ENCODE measurements around the gene ROBO1. TPM values are rescaled to one million over a fixed set of nuclear protein-coding genes. Genes with fewer than 3 reads are reported as not detected.

ROBO1 gene
- total RNA-seq, 1 donor from 2014 or later = 38.8 TPM

DNA sequence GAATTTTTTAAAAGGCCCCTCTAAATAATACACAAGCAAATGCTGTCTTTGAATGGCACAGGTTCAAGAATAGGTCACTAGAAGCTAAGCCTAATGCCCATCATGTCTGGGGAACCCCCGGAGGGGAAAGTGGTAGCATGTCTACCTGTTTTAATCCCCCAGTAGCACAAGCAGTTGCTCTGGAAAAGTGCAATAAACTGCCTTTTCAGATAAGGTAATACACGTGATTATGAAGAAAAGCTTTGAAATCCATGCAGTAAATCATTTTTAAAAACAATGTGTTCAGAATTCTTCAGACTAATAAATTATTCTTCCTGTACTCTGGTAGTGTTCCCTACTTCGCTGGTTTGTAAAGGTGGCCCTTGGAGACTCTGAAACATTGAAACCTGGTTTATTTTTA, 922.2 kb downstream of the ROBO1 start:
- DNase-seq (ENCODE audit: low spot score) = no peak

DNA sequence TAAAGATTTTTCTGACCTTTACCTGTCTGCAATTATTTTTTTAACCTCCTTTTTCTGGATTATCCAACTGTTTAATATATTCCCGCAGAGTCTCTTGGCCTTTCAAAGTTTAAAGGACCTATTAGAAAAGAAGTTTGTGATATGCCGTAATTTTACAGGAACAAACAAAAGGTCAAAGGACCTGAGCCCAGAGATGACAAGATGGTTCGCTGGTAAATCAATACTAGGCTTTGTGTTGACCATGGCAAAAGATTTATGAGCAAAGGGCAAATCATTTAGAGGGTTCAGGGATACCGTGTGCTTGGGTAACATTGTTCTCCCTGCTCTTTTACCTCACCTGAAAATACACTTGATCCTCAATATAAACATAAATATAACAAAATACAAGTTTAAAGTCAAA, 923.5 kb downstream of the ROBO1 start:
- no peak for DNase-seq (ENCODE audit: low spot score)

DNA sequence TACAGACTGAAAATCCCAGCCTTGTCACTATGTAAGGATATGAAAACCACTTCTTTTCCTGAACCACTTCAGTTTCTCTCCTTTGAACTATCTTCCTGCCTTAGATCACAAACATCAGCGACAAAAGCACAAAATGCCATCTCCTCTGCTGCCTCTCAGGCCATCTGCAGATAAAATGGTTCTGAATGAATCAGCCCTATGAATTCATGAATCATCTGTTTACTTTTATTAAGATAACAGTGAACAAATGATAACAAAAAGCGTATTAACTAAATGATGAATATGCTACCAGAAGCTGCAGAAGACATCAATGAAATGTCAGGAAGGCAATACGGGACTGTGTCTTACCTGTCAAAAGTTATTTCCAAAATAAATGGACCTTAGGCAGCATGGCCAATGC, 928.1 kb downstream of the ROBO1 start:
- DNase-seq (ENCODE audit: low spot score) = no peak

DNA sequence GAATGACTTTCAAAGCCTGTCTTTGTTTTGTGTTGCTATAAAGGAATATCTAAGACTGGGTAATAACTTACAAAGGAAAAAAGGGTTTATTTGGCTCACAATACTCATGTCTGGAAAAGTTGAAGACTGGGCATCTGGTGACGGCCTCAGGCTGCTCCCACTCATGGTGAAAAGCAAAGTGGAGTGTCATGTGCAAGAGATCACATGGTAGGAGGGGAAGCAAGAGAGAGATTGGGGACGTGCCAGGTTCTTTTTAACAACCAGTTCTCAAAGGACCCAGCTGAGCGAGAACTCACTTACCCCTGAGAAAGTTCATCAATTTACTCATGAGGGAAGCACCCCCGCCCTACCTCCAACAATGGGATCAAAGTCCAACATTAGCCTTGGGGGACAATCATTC, 929.4 kb downstream of the ROBO1 start:
- no peak for DNase-seq (ENCODE audit: low spot score)

DNA sequence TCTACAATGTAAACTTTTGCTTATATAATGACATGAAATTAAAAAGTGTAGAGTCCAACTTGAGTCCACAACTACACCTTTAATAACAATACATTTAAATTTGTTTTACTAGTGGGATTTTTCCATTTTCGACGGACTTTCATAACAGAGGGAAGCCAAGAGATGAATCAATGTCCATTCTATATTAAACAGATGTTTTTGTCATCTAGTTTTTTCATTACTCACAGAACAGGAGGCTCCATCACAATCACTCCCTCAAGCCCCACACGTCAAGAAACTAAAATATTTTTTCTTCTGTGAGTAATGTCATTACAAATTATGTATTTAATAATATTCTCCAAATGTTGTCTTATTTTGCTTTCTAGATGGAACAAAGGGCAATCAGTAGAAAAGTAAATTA, 932.9 kb downstream of the ROBO1 start:
- no peak for DNase-seq (ENCODE audit: low spot score)

DNA sequence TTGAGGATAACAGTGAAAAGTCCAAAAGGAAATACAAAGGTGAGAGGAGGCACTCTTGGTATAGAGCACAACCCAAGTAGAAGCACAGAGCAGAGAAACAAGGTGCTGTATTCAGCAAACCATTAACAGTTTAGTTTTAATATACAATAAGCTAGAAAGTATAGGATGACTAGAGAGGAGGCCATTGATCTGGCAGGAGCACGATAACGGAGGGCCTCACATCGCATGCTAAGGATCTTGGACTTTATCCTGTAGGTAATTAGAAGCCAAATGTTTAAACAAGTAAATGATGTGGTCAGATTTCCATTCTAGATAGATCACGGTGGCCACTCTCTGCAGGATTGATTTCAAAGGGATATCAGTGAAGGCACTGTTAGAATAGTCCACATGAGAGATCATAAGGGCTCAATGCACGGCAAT, 935.0 kb downstream of the ROBO1 start:
- no peak for DNase-seq (ENCODE audit: low spot score)

DNA sequence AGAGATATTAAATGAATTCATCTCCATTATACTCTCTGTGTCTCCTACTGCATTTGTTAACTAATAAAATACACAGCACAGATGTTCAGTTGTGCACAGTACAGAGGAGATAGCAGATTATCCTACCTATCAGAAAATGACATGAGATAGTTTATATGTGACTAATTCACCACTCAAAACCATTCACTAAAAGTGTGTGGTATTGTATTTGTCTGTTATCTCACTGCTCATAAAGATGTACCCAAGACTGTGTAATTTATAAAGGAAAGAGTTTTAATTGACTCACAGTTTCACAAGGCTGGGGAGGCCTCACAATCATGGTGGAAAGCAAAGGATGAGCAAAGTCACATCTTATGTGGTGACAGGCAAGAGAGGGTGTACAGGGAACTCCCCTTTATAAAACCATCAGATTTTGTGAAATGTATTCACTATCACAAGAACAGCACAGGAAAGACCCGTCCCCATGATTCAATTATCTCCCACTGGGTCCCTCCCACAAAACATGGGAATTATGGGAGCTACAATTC, 936.3 kb downstream of the ROBO1 start:
- no peak for DNase-seq (ENCODE audit: low spot score)

DNA sequence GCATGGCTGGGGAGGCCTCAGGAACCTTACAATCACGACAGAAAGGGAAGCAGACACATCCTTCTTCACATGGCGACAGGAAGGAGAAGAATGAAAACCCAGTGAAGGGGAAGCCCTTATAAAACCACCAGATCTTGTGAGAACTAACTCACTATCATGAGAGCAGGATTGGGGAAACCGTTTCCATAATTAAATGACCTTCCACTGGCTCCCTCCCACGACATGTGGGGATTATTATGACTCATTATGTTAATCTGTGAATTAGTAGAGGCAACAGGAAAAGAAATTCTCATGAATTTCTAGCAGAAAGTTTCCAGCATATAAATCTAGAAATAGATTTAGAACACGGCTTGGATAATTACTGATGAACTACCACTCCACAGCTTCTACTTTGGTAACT, 937.3 kb downstream of the ROBO1 start:
- DNase-seq (ENCODE audit: low spot score) = no peak

DNA sequence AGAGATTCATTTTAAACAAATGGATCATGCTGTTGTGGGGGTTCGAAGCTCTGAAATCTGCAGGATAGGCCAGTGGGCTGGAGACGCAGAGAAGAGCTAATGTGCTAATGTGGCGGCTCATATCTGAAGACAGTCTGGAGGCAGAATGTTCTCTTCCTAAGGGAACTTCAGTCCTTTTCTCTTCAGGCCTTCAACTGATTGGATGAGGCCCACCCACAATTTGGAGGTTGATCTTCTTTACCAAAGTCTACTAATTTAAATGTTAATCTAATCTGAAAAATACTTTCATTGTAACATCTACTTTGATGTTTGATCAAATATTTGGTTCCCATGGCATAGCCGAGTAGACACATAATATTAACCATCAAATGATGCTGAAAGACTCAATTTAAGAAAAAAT, 940.2 kb downstream of the ROBO1 start:
- DNase-seq (ENCODE audit: low spot score) = no peak

DNA sequence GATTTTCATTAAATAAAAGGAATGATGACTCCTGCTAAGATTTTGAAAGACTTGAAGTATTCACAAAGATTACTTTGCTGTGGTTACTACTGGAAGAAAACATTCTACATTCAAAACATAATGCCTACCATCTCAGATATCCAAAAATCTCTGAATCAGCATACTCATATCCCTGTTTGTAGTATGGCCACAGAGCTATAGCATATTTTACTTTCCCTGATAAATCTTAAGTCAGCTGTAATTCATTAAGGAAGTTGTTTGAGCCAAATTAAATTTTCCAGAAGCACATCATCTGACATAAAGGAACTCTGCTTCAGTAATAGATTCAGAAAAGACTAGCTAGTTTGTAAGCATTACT, 942.0 kb downstream of the ROBO1 start:
- DNase-seq (ENCODE audit: low spot score) = no peak

DNA sequence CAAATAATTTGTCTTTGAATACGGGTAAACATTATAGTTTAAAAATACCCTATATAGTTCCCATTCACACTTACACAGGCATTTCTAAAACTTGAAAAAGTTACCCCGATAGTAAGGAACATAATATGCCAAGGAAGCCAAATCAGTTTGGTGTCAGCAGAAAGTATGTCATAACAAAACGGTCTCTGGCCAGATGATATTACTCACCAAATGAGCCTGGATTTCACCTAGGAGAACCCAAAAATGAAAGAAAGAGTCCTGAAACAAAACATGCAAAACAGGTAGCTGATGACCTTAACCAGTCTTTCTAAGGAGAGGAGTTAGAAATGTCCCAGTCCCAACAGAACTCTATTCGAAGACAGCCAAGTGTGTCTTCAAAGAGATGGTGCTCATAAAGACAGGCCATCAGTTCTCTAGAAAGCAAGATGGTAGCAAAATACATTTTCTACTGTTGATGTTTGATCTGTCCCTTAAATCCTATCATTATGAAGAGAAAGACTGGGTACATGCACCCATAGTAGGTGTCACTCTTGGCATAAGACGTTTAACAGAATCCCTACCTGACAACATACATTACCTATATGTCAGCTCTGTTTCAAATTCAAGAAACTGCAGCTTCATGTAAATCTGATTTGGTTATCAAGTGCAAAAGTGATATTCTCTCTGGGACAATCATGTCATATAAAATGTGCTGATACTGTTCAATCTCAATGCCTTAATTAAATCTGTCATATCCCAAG, 942.5 kb downstream of the ROBO1 start:
- DNase-seq (ENCODE audit: low spot score) = no peak

DNA sequence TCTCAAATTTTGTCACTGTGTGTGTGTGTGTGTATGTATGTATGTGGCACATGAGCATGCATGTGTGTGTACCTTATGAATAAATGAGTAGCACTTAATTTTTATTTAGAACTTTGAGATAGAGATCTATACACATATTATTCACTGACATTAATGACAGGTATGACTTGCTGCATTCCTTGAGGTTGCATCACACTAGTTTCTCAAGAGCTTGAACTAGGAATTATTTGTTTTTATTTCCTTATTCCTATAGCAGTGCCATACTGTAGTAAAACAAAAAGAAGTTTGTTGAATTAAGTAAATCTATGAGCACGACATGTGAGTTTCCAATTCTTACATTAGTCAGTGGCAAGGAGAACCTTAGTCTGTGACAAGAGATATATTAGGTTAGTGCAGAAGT, 943.9 kb downstream of the ROBO1 start:
- no peak for DNase-seq (ENCODE audit: low spot score)

DNA sequence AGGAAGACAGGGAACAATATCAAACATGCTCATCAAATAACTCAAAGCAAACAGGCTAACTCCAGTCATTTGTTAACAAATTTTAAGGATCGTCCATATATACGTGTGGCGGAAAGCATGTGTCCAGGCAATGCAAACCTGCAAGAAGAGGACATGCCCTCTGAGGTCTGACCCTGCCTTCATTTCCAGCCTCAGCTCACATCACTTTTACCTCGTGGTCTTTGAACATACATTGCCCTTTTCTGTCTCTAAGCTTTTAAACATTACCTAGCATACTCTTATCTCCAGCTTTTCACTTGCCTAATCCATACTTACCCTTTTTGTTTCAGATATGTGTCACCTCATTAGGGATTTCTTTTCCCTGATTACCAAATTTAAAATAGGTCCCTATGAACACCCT, 944.4 kb downstream of the ROBO1 start:
- DNase-seq (ENCODE audit: low spot score) = no peak

DNA sequence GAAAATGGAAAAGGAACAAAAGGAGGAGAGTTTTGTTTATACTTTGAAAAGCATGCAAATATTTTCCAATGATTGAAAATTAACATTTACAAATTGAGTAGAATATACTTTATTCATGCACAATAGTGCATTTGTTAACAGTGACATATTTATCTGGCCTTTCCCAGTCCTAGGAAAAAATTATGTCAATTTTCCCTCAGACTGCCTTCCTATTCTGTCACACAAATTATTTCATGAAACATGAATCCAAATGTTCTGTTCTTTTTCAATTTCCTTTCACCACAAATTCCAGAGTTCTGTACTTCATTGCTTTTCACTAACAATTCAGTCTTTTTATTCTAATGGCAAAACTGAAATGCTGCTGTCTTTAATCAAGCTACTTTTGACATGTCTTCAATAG, 945.1 kb downstream of the ROBO1 start:
- DNase-seq (ENCODE audit: low spot score) = no peak

DNA sequence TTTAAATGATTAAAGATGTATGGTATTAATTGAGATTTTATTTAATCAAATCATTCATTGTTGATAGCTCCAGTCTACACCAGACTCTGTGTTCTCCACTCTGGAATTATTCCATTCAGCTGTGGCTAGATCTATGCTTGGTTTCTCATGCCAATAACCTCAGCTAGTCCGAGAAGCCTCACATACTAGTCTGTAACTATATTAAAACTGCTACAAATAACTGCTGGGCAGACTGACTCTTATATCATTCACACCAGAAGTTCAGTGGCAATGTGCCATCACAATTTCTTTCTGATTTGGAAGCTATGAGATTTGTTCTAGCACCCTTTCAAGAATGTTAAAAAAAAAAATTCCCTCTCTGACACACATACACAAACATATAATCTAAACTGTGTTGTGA, 947.3 kb downstream of the ROBO1 start:
- no peak for DNase-seq (ENCODE audit: low spot score)

DNA sequence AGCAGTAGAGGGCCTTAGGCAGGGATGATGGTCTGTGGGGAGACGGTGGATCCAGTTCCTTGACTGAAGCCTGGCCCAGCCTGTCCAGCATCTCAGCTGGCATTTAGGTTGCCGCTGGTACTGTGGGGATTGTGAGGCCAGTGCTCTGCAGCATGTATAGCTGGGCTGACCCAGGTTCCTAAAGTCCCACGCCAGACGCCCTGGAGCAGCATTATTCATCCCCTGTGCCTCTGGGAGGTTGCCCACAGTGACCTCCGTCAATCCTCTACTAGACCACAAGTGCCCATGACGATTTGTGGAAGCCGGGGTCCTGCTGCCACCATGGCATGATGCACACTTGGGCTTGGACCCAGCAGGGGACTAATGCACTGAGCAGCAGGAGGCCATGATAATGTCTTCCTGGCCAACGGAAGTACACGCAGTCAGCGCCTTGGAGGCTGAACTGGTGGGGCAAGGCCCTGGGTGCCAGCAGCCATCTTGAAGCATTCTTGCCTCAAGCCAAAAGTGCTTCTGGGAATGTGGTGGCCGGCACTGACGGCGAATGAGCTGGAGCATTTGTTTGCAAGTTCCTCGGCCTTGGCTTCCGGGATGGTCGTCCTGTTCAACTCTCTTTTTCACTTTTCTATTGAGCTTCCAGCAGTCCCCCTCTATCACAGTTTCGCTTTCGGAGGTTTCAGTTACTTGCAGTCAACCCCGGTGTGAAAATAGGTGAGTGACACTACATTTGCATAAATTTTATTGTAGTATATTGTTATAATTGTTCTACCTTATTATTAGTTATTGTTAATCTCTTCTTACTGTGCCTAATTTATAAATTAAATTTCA, 949.4 kb downstream of the ROBO1 start:
- DNase-seq (ENCODE audit: low spot score) = no peak

DNA sequence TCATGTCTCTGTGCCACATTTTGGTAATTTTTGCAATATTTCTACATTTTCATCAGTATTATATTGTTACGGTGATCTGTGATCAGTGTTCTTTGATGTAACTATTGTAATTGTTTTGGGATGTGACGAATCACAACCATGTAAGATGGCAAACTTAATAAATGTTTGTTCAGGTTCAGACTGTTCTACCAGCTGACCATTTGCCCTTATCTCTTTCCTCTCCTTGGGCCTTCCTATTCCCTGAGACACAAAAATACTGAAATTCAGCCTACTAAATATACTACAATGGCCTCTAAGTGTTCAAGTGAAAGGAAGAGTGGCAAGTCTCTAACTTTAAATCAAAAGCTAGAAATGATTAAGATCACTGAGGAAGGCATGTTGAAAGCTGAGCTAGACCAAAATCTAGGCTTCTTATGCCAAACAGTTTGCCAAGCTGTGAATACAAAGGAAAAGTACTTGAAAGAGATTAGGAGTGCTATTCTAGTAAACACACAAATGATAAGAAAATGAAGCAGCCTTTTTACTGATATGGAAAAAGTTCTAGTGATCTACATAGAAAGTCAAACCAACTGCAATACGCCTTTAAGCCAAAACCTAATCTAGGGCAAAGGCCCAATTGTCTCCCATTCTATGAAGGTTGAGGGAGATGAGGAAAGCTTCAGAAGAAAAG, 952.8 kb downstream of the ROBO1 start:
- no peak for DNase-seq (ENCODE audit: low spot score)

DNA sequence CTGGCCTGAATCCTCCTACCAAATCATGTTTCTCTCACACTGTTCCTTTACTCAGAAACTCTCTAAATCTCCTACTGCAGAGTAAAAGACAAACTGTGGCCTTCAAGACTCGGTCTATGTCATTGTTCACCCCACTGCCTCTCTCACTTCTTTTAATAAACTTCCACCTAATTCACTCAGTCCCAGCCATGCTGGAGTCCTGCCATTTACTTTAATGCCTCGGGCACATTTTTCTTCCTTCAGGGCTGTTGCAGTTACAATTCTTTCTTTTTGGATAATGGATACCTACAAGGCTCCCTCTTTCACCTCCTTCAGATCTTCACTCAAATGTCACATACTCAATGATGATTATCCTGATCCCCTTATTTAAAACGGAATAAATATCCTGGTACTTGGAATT, 955.6 kb downstream of the ROBO1 start:
- DNase-seq (ENCODE audit: low spot score) = no peak

DNA sequence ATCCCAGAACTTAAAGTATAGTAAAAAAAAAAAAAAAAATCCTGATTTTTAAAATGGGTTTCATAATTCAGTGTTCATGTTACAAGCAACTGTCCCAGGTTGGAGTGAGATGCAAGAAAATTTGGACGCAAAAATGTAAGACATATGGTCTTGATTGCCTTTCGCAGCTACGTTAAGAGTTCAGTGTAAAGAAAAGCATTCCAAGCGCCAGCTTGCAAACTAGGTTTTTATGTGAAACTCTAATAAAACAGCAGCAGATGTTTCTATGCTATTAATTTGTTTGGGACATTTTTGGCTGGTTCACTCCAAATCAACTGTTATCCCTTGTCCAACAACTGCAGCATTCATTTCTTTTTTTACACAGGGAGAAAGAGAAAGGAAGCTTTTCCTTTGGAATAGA, 957.8 kb downstream of the ROBO1 start:
- DNase-seq (ENCODE audit: low spot score) = no peak

DNA sequence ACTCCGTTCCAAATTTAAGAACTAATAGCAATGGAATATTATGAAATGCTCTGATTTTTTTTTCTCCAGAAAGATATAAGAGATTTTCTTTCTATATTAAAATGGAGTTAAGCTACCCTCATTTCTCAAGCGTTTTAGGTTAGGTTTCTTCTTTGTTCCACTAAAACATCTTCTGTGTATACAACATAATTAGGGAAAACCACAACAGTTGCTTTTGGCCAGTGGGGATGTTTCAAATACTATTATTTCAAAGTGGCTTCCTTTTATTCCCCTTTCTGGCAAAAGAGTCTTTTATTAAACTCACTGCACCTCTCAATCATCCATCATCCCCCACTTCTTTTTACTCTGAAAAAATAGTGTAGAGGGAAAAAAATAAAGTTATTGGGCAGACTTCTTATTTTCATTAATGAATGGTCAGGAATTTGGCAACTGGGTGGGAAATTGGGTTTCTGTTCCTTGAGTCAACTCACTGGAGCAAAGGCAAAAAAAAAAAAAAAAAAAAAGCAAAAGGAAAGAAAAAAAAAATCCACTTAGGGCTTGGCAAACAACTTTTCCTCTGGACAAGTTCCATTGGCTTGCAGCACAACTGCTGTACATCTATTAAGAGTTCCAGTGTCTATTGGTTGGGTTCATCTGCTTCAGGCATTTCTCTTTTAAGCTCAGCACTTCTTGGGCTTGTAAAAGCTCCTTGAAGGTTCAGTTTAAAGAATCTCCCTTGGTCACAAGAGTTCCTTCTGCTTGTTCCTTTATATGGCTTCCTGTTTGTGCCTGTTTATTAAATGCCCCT, 963.4 kb downstream of the ROBO1 start:
- no peak for DNase-seq (ENCODE audit: low spot score)

DNA sequence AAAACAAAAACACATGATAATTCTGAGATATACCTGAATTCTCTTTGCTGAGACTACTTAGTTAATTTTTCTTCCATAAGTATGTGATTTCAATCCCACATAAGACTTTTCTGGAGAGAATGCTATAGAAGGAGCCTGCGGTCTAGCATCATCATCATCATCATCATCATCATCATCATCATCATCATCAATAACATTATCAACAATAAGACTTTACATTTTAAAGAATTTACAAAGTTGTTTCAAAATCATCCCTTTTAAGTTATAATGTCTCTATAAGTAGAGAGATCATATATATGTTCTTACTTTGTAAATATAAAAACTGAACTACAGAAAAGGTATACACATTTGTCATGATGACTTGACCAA, 965.3 kb downstream of the ROBO1 start:
- DNase-seq (ENCODE audit: low spot score) = no peak
